MM.1S (cell line): ENCODE results near the gene PTGIR.

ENCODE experiments used
- DNase-seq: peaks from one replicate; pipeline ENCODE4 v3.0.0-alpha.2; 2015
- H2AFZ ChIP-seq: fragments of 300-600 bp; sonication (generic); 2 replicates; pipeline ENCODE4 v1.6.0; 2016; ENCODE audit warnings: antibody characterized with exemption, low read length
- H3F3A ChIP-seq: fragments of 300-600 bp; sonication (generic); 2 replicates; pipeline ENCODE4 v1.6.1; 2016; ENCODE audit warnings: mild to moderate bottlenecking, antibody characterized with exemption, low read length, moderate library complexity, mixed read lengths; ENCODE audit not compliant: insufficient read depth
- H3K27ac ChIP-seq: fragments of 300-600 bp; sonication (generic); 2 replicates; pipeline ENCODE4 v1.5.1; 2016; ENCODE audit warnings: mild to moderate bottlenecking, low read length
- H3K27me3 ChIP-seq: fragments of 300-600 bp; sonication (generic); replicated peaks from 2 replicates; pipeline ENCODE4 v1.6.0; 2016; ENCODE audit warnings: low read length; ENCODE audit not compliant: insufficient read depth
- H3K36me3 ChIP-seq: fragments of 300-600 bp; sonication (generic); replicated peaks from 2 replicates; pipeline ENCODE4 v1.6.1; 2016; ENCODE audit warnings: mild to moderate bottlenecking, low read length, mixed read lengths; ENCODE audit not compliant: insufficient read depth
- H3K4me1 ChIP-seq: fragments of 300-600 bp; sonication (generic); 2 replicates; pipeline ENCODE4 v1.6.1; 2016; ENCODE audit warnings: low read length, mixed read lengths
- H3K4me2 ChIP-seq: fragments of 300-600 bp; sonication (generic); 2 replicates; pipeline ENCODE4 v1.6.0; 2016; ENCODE audit warnings: low read depth, low read length
- H3K4me3 ChIP-seq: fragments of 300-600 bp; sonication (generic); 2 replicates; pipeline ENCODE4 v1.5.1; 2016; ENCODE audit warnings: low read length, mixed read lengths
- H3K79me2 ChIP-seq: fragments of 300-600 bp; sonication (generic); 2 replicates; pipeline ENCODE4 v1.6.1; 2016; ENCODE audit warnings: mixed run types, low read length, mixed read lengths
- H3K9ac ChIP-seq: fragments of 300-600 bp; sonication (generic); 2 replicates; pipeline ENCODE4 v1.6.1; 2016; ENCODE audit warnings: low read length, mixed read lengths
- H3K9me2 ChIP-seq: fragments of 300-600 bp; sonication (generic); replicated peaks from 2 replicates; pipeline ENCODE4 v1.6.1; 2016; ENCODE audit warnings: mild to moderate bottlenecking, low read length, mixed read lengths; ENCODE audit not compliant: insufficient read depth
- H3K9me3 ChIP-seq: fragments of 300-600 bp; sonication (generic); replicated peaks from 2 replicates; pipeline ENCODE4 v1.6.1; 2016; ENCODE audit warnings: mild to moderate bottlenecking, low read length, mixed read lengths; ENCODE audit not compliant: insufficient read depth
- H4K20me1 ChIP-seq: fragments of 300-600 bp; sonication (generic); 2 replicates; pipeline ENCODE4 v1.6.1; 2016; ENCODE audit warnings: mild to moderate bottlenecking, low read length, moderate library complexity, mixed read lengths; ENCODE audit not compliant: insufficient read depth
- EZH2 ChIP-seq: fragments of 300-600 bp; sonication (generic); optimal IDR thresholded peaks from 2 replicates; pipeline ENCODE3; 2017; ENCODE audit warnings: low read depth, mild to moderate bottlenecking, antibody characterized with exemption, low read length, mixed read lengths
- EZH2phosphoT487 ChIP-seq: fragments of 300-600 bp; sonication (generic); IDR thresholded peaks from 2 replicates; pipeline ENCODE4 v1.6.1; 2018; ENCODE audit warnings: antibody characterized with exemption, low read length
- TF ChIP-seq, protein P1 (sequence below): fragments of 300-600 bp; sonication (generic); IDR thresholded peaks from 2 replicates; pipeline ENCODE4 v1.5.1; 2016; ENCODE audit warnings: antibody characterized with exemption, low read length, mixed read lengths

The PTGIR gene

GRCh38 chr19:46617601-46618000 lies 7.3 kb downstream of the PTGIR start:
- Histone ChIP-seq H3K27me3 (peaks cover 88% of the 10 kb centered on the region), H3K4me3 (no peak overlapping the region), H3K79me2 (no peaks in the 10 kb centered on the region), H3K4me1 (peaks cover 9% of the 10 kb centered on the region; the same call in 1 of the 2 replicates), H2AFZ (no peak overlapping the region), H3K36me3 (no peaks in the 10 kb centered on the region), H3K9ac (no peak overlapping the region), H3F3A (no peaks in the 10 kb centered on the region; the same call in 1 of the 2 replicates), H3K9me3 (no peaks in the 10 kb centered on the region), H3K27ac (no peak overlapping the region), H3K4me2 (no peak overlapping the region), H3K9me2 (no peaks in the 10 kb centered on the region), H4K20me1 (peaks cover 2% of the 10 kb centered on the region; the same call in 1 of the 2 replicates)
- DNase-seq = no peak
- TF ChIP-seq, protein P1, sequence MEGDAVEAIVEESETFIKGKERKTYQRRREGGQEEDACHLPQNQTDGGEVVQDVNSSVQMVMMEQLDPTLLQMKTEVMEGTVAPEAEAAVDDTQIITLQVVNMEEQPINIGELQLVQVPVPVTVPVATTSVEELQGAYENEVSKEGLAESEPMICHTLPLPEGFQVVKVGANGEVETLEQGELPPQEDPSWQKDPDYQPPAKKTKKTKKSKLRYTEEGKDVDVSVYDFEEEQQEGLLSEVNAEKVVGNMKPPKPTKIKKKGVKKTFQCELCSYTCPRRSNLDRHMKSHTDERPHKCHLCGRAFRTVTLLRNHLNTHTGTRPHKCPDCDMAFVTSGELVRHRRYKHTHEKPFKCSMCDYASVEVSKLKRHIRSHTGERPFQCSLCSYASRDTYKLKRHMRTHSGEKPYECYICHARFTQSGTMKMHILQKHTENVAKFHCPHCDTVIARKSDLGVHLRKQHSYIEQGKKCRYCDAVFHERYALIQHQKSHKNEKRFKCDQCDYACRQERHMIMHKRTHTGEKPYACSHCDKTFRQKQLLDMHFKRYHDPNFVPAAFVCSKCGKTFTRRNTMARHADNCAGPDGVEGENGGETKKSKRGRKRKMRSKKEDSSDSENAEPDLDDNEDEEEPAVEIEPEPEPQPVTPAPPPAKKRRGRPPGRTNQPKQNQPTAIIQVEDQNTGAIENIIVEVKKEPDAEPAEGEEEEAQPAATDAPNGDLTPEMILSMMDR = no peak
- TF ChIP-seq EZH2 (no peak), EZH2phosphoT487 (no peak)

DNA sequence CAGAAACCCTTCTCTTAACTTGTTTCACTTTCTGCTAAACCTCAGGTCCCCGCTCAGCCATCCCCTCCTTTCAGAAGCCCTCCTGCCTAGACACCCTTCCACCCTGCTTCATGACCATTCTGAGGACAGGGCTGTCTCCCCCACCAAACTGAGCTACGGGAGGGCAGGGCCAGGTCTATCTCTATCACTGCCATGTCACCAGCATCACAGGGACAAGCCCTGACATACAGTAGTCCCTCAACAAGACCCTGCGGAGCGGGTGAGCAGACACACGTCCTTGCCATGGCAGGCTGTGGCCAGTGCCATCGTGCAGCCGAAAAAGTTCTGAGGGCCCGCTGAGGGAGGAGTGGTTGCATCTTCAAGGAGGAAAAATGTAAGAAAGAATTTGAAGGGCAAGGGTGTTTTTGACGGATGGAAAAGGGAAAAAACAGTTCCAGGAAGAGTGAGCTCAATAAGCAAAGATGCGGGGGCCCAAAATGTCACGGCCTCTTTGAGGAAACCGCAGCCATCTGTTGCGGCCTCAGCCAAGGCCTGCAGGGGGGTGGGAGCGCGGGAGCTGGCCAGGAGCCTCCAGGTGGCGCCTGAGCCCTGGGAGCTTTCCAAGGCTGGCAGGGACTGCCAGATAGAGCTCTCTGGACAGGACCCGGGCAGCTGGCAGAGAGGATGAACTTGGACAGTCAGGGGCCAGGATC lies 8.1 kb downstream of the PTGIR start:
- Histone ChIP-seq H3K4me3 (no peak overlapping the region), H3K4me1 (peaks cover 13% of the 10 kb centered on the region)

DNA sequence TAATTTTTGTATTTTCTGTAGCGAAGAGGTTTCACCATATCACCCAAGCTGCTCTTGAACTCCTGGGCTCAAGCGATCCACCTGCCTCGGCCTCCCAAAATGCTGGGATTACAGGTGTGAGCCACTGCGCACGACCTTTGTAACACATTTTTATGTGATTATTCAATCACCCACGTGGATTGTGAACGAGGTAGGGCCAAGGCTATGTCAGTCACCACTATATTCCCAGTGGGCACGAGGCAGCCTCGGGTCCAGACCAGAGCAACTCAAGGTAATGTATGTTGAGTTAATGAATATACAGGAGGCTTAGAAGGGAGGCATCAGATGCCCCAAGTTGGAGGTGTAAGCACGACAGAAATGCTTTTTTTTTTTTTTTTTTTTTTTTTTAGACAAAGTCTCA lies 8.9 kb downstream of the PTGIR start:
- peaks cover 12% of the 10 kb centered on the region for H3F3A ChIP-seq
- peaks cover 12% of the 10 kb centered on the region for H4K20me1 ChIP-seq
- H3K27me3 ChIP-seq = peaks cover 84% of the 10 kb centered on the region
- no peak overlapping the region for H3K4me3 ChIP-seq
- no peak overlapping the region for H3K4me2 ChIP-seq
- H3K36me3 ChIP-seq = no peaks in the 10 kb centered on the region
- H3K9me2 ChIP-seq = no peaks in the 10 kb centered on the region
- no peaks in the 10 kb centered on the region for H3K79me2 ChIP-seq
- TF ChIP-seq EZH2 (no peak), EZH2phosphoT487 (no peak)
- TF ChIP-seq, protein P1 = no peak
- H3K9ac ChIP-seq = no peak overlapping the region
- H3K9me3 ChIP-seq = no peaks in the 10 kb centered on the region
- DNase-seq = no peak
- H2AFZ ChIP-seq = no peak overlapping the region
- no peak overlapping the region for H3K27ac ChIP-seq
- peaks cover 21% of the 10 kb centered on the region for H3K4me1 ChIP-seq

More for the DNA sequence above, 8.1 kb downstream of the PTGIR start:
- Histone ChIP-seq H3K27me3 (peaks cover 88% of the 10 kb centered on the region), H4K20me1 (peaks cover 5% of the 10 kb centered on the region), H3K4me2 (peak overlapping the region; percentile 4; the same call in 1 of the 2 replicates), H2AFZ (no peak overlapping the region), H3K9me2 (no peaks in the 10 kb centered on the region), H3K9me3 (no peaks in the 10 kb centered on the region), H3K9ac (no peak overlapping the region), H3F3A (peaks cover 4% of the 10 kb centered on the region), H3K36me3 (no peaks in the 10 kb centered on the region), H3K27ac (no peak overlapping the region), H3K79me2 (no peaks in the 10 kb centered on the region)
- TF ChIP-seq EZH2phosphoT487 (no peak), EZH2 (no peak)
- TF ChIP-seq, protein P1 = peak; percentile 48
- no peak for DNase-seq
